ENCODE results near the gene PRRX2. TPM values are rescaled to one million over a fixed set of nuclear protein-coding genes. Genes with fewer than 3 reads are reported as not detected.
"Not testable (repeated sequence)": the region's sequence is repeated elsewhere in the genome, so short reads cannot be mapped to it uniquely, and the experiment has no call there.

PRRX2 gene
- total RNA-seq, 2 experiments from 2014 or later = not detected

GRCh38 chr9:129628709-129629108, 36.7 kb upstream of the PRRX2 start:
- Mint-ChIP-seq H3K4me1 (peaks cover 65% of the 10 kb centered on the region), H3K9me3 (no peaks in the 10 kb centered on the region), H3K4me3 (no peak overlapping the region), H3K36me3 (ENCODE audit: low read depth) (peaks cover 25% of the 10 kb centered on the region), H3K27ac (no peak overlapping the region), H3K27me3 (no peaks in the 10 kb centered on the region)
- DNase-seq = no peak
- CTCF ChIA-PET = interaction anchor here (6.6 kb wide), 1 partner anchor 490 kb away, joined by 112 read pairs; no protein-coding TSS in a partner anchor
- POLR2A ChIA-PET = no interaction called here

- DNase-seq = no peak
- H3K27me3 Mint-ChIP-seq = no peaks in the 10 kb centered on the region
- peaks cover 61% of the 10 kb centered on the region for H3K4me1 Mint-ChIP-seq
- ChIA-PET CTCF (interaction anchor here (6.6 kb wide), 1 partner anchor 490 kb away, joined by 112 read pairs; no protein-coding TSS in a partner anchor), POLR2A (interaction anchor here (0.9 to 2.8 kb wide), 2 partner anchors 8 to 12 kb away, joined by 3 to 10 read pairs; partner anchors contain the start of gene ASB6)
- no peaks in the 10 kb centered on the region for H3K9me3 Mint-ChIP-seq
- no peak overlapping the region for H3K27ac Mint-ChIP-seq
- H3K4me3 Mint-ChIP-seq = no peak overlapping the region
- peaks cover 25% of the 10 kb centered on the region for H3K36me3 Mint-ChIP-seq (ENCODE audit: low read depth)
Measured at GRCh38 chr9:129629251-129629820, 36.1 kb upstream of the PRRX2 start.

GRCh38 chr9:129630967-129631673, 34.3 kb upstream of the PRRX2 start:
- Mint-ChIP-seq H3K27me3 (no peaks in the 10 kb centered on the region), H3K27ac (peak overlapping the region; percentile 30), H3K4me1 (peaks cover 50% of the 10 kb centered on the region), H3K36me3 (ENCODE audit: low read depth) (peaks cover 37% of the 10 kb centered on the region), H3K9me3 (no peaks in the 10 kb centered on the region), H3K4me3 (no peak overlapping the region)
- ChIA-PET CTCF (interaction anchor here (0.7 to 1.6 kb wide), 2 partner anchors 488 to 499 kb away, joined by 3 to 5 read pairs; no protein-coding TSS in a partner anchor), POLR2A (interaction anchor here (2.8 kb wide), 1 partner anchor 10 kb away, joined by 10 read pairs; the partner anchor contains the start of gene ASB6)
- DNase-seq = no peak

GRCh38 chr9:129631674-129632129, 33.7 kb upstream of the PRRX2 start:
- Mint-ChIP-seq H3K4me1 (peaks cover 50% of the 10 kb centered on the region), H3K27me3 (no peaks in the 10 kb centered on the region), H3K36me3 (ENCODE audit: low read depth) (peaks cover 37% of the 10 kb centered on the region), H3K9me3 (no peaks in the 10 kb centered on the region), H3K4me3 (no peak overlapping the region), H3K27ac (peak overlapping the region; percentile 30)
- CTCF ChIA-PET = no interaction called here
- POLR2A ChIA-PET = interaction anchor here (2.8 kb wide), 1 partner anchor 10 kb away, joined by 10 read pairs; the partner anchor contains the start of gene ASB6
- no peak for DNase-seq

- Mint-ChIP-seq H3K36me3 (ENCODE audit: low read depth) (peaks cover 35% of the 10 kb centered on the region), H3K9me3 (no peaks in the 10 kb centered on the region), H3K4me3 (no peak overlapping the region), H3K4me1 (peaks cover 43% of the 10 kb centered on the region), H3K27ac (no peak overlapping the region), H3K27me3 (no peaks in the 10 kb centered on the region)
- CTCF ChIA-PET = no interaction called here
- no peak for DNase-seq
- POLR2A ChIA-PET = no interaction called here
Measured at GRCh38 chr9:129632460-129632859, 33.0 kb upstream of the PRRX2 start.

GRCh38 chr9:129633207-129633606, 32.2 kb upstream of the PRRX2 start:
- ChIA-PET CTCF (interaction anchor here (1.9 kb wide), 1 partner anchor 9 kb away, joined by 9 read pairs; no protein-coding TSS in a partner anchor), POLR2A (no interaction called here)
- H3K36me3 Mint-ChIP-seq (ENCODE audit: low read depth) = peaks cover 37% of the 10 kb centered on the region
- no peak overlapping the region for H3K27ac Mint-ChIP-seq
- DNase-seq = no peak
- no peaks in the 10 kb centered on the region for H3K27me3 Mint-ChIP-seq
- H3K4me1 Mint-ChIP-seq = peaks cover 38% of the 10 kb centered on the region
- H3K4me3 Mint-ChIP-seq = no peak overlapping the region
- H3K9me3 Mint-ChIP-seq = no peaks in the 10 kb centered on the region

- H3K9me3 Mint-ChIP-seq = no peaks in the 10 kb centered on the region
- ChIA-PET CTCF (interaction anchor here (1.9 kb wide), 1 partner anchor 10 kb away, joined by 9 read pairs; no protein-coding TSS in a partner anchor), POLR2A (no interaction called here)
- H3K27ac Mint-ChIP-seq = no peak overlapping the region
- no peak for DNase-seq
- no peak overlapping the region for H3K4me3 Mint-ChIP-seq
- peaks cover 37% of the 10 kb centered on the region for H3K36me3 Mint-ChIP-seq (ENCODE audit: low read depth)
- H3K27me3 Mint-ChIP-seq = no peaks in the 10 kb centered on the region
- peaks cover 34% of the 10 kb centered on the region for H3K4me1 Mint-ChIP-seq
Measured at GRCh38 chr9:129633848-129634247, 31.6 kb upstream of the PRRX2 start.

GRCh38 chr9:129635099-129636065, 30.1 kb upstream of the PRRX2 start:
- no peaks in the 10 kb centered on the region for H3K27me3 Mint-ChIP-seq
- ChIA-PET CTCF (no interaction called here), POLR2A (interaction anchor here (1.4 kb wide), 1 partner anchor 9 kb away, joined by 8 read pairs; the partner anchor contains the start of gene NTMT1)
- H3K4me1 Mint-ChIP-seq = peaks cover 28% of the 10 kb centered on the region
- no peak for DNase-seq
- peaks cover 40% of the 10 kb centered on the region for H3K36me3 Mint-ChIP-seq (ENCODE audit: low read depth)
- H3K27ac Mint-ChIP-seq = no peak overlapping the region
- no peak overlapping the region for H3K4me3 Mint-ChIP-seq
- H3K9me3 Mint-ChIP-seq = no peaks in the 10 kb centered on the region

- H3K27me3 Mint-ChIP-seq = not testable (repeated sequence)
Measured at GRCh38 chr9:129636343-129636742, 29.1 kb upstream of the PRRX2 start.

GRCh38 chr9:129637102-129637501, 28.3 kb upstream of the PRRX2 start:
- H3K27me3 Mint-ChIP-seq = no peaks in the 10 kb centered on the region
- no peak for DNase-seq
- H3K4me3 Mint-ChIP-seq = no peak overlapping the region
- H3K9me3 Mint-ChIP-seq = no peaks in the 10 kb centered on the region
- H3K36me3 Mint-ChIP-seq (ENCODE audit: low read depth) = peaks cover 37% of the 10 kb centered on the region
- H3K4me1 Mint-ChIP-seq = peaks cover 25% of the 10 kb centered on the region
- POLR2A ChIA-PET = interaction anchor here (1.4 to 5.9 kb wide), 2 partner anchors 11 to 498 kb away, joined by 3 to 44 read pairs; partner anchors contain the start of gene NTMT1
- no peak overlapping the region for H3K27ac Mint-ChIP-seq
- CTCF ChIA-PET = interaction anchor here (7.5 kb wide), 1 partner anchor 12 kb away, joined by 51 read pairs; the partner anchor contains the start of gene NTMT1

More at GRCh38 chr9:129636343-129636742, 29.1 kb upstream of the PRRX2 start:
- H3K4me3 Mint-ChIP-seq, DNase-seq, H3K27ac Mint-ChIP-seq, CTCF ChIA-PET, H3K9me3 Mint-ChIP-seq: not testable (repeated sequence)
- peaks cover 30% of the 10 kb centered on the region for H3K4me1 Mint-ChIP-seq
- peaks cover 37% of the 10 kb centered on the region for H3K36me3 Mint-ChIP-seq (ENCODE audit: low read depth)
- POLR2A ChIA-PET = interaction anchor here (1.4 to 5.9 kb wide), 2 partner anchors 10 to 11 kb away, joined by 8 to 44 read pairs; partner anchors contain the start of gene NTMT1

- CTCF ChIA-PET = interaction anchor here (2.8 to 7.5 kb wide), 2 partner anchors 12 to 146 kb away, joined by 13 to 51 read pairs; partner anchors contain the start of gene NTMT1
- Mint-ChIP-seq H3K9me3 (no peaks in the 10 kb centered on the region), H3K27ac (peak overlapping the region; percentile 41), H3K36me3 (ENCODE audit: low read depth) (peaks cover 30% of the 10 kb centered on the region), H3K27me3 (no peaks in the 10 kb centered on the region), H3K4me3 (no peak overlapping the region), H3K4me1 (peaks cover 25% of the 10 kb centered on the region)
- no peak for DNase-seq
- POLR2A ChIA-PET = interaction anchor here (0.9 to 5.9 kb wide), 3 partner anchors 8 to 499 kb away, joined by 3 to 44 read pairs (median 3); partner anchors contain the start of gene NTMT1
Measured at GRCh38 chr9:129637673-129638439, 27.6 kb upstream of the PRRX2 start.
